OCI-M2 (cell line): ENCODE data around the gene HTT-AS.
"Not testable (repeated sequence)": the region's sequence is repeated elsewhere in the genome, so short reads cannot be mapped to it uniquely, and the experiment has no call there.

Source experiments
- DNase-seq: peaks from one replicate; lab custom pipeline; 2025; ENCODE audit not compliant: unreplicated experiment; lab: John Stamatoyannopoulos, UW

Gene HTT-AS

GRCh38 chr4:3054169-3054759 is 20.1 kb downstream of the HTT-AS start:
- DNase-seq: no peak

DNA sequence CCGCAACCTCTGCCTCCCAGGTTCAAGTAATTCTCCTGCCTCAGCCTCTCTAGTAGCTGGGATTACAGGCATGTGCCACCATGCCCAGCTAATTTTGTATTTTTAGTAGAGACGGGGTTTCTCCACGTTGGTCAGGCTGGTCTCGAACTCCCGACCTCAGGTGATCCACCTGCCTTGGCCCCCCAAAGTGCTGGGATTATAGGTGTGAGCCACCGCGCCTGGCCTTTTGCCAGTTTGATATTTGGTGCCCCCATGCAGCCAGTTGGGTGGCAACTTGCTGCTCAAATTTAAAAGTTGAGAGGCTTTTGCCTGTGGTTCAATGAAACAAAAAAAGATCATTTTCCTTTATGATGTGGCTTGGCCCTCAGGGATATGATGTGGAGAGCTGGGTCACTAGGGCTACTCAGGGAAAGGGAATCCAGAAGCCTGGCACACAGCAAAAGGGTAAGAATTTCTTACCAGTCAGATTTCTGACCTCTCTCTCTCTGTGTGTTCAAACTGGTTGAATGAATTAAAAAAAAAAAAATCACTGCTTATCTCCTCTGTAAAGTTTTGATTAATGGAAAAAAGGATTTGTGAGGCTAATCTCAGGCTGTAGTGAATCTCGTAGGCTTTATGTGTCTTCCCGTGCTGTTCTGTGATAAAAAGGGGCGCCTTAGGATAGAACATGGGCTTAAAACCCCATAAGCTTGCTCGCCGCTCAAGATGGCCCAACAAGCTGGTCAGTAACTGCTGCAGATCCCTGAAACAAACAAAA is 23.0 kb downstream of the HTT-AS start:
- not testable (repeated sequence) for DNase-seq

DNA sequence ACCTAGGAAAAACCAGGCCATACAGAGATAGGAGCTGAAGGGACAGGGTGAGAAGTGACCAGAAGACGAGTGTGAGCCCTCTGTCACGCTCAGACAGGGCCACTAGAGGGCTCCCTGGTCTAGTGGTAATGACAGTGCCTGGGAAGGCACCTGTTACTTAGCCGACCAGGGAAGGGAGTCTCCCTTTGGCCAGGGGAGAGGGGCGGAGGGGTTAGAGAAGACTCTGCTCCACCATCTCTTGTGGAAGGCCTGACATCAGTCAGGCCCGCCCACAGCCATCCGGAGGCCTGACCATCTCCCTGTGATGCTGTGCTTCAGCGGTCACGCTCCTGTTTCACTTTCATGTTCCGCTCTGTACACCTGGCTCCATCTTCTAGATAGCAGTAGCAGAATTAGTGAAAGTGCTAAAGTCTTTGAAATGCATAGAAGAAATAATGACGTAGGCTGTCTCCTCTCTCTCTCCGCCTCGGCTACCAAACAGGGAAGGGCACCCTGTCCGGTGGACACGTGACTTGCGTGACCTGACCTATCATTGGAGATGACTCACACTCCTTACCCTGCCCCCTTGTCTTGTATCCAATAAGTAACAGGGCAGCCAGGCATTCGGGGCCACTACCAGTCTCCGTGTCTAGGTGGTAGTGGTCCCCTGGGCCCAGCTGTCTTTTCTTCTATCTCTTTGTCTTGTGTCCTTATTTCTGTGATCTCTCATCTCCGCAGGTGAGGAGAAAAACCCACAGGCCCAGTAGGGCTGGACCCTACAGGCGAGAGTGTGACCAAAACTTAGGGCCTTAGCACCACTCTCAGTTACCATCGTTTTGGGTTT is 26.7 kb downstream of the HTT-AS start:
- DNase-seq: peak; percentile 11

DNA sequence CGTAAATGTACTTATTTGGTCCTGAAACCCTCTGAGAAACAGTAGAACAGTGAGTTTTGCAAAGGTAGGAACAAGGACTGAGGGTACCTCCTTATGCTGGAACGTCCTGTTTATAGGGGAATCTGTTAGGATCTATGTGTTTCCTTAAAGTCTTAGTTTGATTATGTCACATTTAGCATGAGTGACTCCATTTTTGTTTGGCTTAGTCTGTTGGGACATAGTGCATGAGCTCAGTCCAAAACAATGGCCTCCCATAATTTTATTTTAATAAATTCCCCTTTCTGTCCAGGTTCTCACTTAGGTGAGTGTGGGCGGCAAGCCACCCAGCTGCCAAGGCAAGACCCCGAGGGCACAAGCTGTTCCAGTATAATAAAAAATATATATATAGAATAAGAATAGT is 27.7 kb downstream of the HTT-AS start:
- DNase-seq: no peak

DNA sequence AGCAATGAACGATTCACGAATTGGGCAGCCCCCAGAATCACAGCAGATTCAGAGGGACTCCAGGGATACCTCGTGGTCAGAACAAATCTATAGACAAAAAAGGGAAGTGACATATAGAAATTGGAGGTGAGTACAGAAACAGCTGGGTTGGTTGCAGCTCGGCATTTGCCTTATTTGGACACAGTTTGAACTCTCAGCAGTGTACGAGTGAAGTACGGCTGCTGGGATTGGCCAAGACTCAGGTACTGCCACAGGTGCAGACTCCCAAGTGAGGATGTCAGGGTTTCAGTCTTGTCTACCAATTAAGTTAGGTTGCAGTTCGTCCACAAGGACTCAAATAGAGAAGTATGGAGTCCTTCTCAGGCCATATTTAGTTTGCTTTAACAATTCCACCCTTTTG is 28.2 kb downstream of the HTT-AS start:
- DNase-seq: no peak

DNA sequence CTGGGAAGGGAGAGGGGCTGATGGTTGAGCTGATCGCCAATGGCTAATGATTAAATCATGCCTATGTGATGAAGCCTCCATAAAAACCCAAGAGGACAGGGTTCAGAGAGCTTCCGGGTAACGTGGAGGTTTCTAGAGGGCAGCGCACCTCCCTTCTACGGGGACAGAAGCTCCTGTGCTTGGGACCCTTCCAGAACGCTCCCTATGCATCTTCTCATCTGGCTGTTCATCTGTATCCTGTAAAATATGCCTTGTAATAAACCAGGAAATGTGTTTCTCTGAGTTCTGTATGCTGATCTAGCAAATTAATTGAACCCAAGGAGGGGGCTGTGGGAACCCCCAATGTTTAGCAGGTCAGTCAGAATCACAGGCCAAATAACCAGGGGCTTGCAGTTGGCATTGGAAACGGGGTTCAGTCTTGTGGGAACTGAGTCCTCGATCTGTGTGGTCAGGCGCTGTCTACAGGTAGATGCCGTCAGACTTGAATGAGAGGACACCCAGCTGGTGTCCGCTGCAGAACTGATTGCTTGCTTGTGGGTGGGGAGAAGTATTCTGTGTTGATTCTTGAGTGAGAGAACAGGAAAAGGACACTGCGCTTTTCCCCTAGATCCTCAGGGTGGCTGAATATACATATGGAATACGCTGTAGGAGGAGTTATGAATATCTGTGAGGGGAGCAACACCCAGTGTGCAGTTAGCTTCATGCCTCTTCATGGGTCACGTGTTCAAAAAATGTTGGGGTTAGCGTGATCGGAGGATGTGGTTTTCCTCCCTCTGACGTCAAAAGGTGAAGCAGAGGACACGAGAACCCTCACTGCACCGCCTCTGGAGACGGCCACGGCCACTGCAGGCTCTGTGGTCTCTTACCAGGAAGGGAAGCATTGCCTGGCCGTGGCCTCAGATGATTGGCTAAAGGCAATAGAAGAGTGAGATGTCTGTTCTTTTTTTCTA is 29.2 kb downstream of the HTT-AS start:
- no peak for DNase-seq

DNA sequence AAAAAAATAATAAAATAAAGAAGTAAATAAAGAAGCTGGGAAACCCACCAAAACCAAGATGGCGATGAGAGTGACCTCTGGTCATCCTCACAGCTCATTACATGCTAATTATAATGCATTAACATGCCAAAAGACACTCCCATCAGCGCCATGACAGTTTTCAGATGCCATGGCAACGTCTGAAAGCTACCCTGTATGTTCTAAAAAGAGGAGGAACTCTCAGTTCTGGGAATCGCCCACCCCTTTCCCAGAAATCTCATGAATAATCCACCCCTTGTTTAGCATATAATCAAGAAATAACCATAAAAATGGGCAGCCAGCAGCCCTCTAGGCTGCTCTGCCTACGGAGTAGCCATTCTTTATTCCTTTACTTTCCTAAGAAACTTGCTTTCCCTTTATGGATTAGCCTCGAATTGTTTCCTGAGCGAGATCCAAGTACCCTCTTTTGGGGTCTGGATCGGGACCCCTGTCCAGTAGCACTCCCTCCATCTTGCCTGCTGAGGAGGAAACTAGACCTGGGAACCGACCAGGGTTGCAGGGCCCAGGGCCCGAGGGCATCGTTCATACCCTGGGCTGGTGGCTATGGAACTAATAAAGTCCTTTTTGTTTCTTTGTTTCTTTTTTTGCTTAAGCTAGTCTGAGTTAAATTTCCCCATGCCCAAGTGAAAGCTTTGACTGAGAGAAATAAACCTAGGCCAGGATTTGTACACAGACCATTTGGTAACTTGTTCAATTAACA is 30.9 kb downstream of the HTT-AS start:
- no peak for DNase-seq

DNA sequence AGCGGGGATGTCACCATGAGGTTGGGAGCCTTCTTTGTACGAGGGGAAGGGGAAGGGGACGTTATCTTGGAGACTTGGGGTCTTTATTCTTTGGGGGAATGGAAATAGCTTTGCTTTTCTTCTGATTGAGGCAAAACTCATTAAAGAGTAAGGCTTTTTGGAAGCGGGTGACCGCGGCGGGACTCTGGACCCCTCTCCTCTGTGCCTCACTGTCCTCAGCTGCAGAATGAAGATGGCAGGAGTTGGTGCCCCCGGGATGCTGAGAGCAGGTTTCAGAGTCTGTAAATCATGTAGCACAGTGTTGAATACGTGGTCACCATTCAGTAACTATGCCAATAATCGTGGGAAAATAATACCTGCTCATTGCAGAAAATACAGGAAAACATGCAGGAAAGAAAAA is 32.1 kb downstream of the HTT-AS start:
- DNase-seq: no peak

DNA sequence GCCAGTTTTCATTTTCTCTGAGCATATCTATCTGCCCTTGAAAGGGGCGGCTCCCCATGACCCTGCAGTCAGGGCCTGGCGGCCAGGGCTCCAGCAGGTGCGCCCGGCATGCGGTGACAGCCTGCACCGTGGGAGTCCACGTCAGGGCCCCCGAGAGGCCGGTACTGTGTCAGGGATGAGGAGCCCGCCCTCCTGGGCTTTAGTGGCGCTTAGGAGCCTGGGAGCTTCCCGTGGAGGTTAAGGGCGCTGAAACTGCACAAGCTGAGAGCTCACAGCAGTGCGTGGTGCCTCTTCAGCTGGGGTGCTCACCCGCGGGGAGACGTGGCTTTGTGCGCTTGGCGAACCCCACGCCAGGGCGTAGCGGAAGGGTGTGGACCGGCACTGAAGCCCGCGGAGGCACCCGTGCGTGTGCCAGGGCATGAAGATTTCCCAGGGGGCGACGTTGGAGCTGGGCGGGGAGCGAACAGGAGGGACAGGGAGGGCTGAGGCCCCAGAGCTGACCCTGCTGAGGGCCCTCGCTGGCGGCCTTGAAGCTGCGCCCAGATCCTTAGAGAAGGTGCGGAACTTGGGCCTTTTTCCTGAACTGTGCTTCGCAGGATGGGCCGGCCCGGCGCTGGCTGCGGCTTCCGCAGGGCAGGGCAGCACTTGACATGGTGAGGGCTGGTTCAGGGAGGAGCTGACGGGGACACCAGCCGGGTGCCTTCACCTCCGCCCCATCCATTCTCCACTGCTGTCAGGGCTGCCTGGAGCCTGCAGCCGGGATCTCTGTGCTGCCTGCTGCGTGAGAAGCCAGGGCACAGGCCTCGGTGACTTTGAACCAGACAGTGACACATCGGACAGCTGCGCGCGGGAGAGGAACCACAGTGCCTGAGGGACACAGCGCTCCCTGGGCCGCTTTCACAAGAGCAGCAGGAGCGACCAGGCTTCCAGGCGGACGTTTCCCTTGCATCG is 32.9 kb downstream of the HTT-AS start:
- DNase-seq: no peak

GRCh38 chr4:3040452-3041191 is 33.7 kb downstream of the HTT-AS start:
- no peak for DNase-seq

GRCh38 chr4:3039706-3040366 is 34.5 kb downstream of the HTT-AS start:
- DNase-seq: no peak

DNA sequence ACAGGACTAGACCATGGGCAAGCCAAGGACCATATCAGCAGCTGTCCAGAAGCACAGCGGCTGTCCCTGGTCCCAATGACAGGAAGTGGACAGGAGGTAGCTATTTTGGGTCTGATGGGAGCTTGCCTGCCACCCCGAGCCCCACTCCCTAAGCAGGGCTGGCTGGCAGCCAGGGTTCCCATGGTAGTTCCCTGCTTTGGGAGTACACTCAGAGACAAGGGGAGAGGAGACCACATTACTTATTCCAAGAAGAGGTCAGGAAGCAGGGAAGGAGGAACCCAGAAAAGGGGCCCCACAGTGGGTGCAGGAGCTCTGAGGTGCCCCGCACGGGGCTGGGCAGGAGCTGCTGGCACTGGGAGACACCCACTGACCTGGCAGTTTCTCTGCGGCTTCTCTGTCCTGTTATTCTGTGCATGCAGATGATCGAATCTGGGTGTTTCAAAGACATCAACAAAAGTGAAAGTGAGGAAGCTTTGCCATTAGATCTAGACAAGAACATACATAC is 36.3 kb downstream of the HTT-AS start:
- DNase-seq: no peak

DNA sequence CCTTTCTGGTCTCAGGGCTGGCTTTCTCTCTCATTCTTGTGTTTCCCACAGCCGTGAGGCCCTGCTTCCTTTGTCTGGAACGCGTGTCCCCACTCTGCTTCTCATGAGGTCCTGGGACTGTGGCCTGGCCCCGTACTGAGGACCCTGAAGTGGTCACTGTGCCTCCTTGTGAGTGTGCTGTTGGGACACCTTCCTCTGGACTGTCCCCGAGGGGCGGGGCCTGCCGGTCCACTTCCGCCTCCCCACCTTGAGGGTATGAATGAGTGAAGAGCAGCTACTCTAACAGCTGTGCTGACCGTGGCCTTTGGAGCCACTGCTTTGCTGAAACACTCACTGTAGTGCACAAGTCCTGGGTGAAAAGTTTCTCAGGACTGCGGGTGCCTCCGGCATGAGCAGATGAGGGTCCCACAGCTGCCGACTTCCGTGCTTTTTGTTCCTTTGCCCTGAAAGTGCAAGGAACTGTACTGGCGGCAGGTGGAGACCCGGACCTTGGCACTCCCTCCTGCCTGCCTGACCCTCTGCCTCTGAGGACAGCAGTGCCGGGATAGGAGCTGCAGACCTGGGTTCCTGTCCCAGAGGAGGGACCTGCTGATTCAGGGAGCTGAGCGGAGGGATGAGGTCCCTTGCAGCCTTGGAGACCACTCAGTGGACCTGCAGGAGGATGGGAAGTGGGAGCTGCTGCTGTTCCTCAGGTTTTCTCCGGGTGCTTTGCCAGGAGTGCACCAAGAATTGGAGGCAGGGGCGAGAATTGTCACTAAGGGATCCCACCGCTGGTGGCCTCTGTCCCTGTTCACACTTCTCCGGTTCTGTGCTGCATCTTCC is 38.0 kb downstream of the HTT-AS start:
- DNase-seq: no peak

GRCh38 chr4:3035674-3036073 is 38.7 kb downstream of the HTT-AS start:
- no peak for DNase-seq

- no peak for DNase-seq
These were observed 39.1 kb downstream of the HTT-AS start for GRCh38 chr4:3035249-3035648.

GRCh38 chr4:3034231-3034630 is 40.1 kb downstream of the HTT-AS start:
- no peak for DNase-seq
